Measurements from ENCODE around the gene ZNF526.

DNA sequence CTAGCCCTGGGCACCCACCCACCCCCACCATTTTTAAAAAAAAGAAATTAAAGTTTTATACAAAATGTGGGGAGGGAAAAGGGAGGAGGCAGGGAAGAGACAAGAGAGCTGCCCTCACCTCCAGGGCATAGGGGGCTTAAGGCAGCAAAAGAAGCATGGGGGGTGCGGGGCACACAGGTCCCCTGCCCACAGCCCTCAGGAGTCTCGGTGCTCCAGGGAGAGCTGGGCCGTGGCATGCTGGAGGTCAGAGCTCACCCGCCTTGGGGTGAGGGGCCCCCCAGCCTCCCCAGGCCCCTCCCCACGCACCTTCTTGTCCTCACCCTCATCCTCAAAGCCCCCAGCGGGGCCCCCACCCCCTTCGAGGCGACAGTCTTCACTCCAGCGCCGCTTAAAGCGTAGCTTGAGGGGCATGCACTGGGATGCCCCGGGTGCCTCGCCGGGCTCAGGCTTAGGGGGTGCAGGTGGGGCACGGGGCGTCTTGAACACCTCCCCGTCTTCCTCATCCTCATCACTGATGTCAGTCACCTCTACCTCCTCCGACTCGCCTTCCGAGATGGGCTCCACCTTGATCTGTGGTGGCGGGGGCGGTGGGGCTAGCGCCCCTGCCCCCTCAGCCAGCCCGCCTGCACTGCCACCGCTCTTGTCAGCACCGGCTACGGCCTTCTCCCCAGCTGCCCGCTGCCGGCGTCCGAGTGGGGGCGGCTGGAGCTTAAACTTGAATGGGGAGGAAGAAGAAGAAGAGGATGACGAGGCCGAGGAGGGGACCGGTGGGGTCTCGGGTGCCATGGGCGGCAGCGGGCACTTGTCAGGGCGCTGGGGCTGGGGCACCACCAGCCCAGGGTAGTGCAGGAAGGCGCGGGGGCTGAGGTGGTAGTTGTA lies 28.4 kb downstream of the ZNF526 start:
- TF ChIP-seq, protein P1, sequence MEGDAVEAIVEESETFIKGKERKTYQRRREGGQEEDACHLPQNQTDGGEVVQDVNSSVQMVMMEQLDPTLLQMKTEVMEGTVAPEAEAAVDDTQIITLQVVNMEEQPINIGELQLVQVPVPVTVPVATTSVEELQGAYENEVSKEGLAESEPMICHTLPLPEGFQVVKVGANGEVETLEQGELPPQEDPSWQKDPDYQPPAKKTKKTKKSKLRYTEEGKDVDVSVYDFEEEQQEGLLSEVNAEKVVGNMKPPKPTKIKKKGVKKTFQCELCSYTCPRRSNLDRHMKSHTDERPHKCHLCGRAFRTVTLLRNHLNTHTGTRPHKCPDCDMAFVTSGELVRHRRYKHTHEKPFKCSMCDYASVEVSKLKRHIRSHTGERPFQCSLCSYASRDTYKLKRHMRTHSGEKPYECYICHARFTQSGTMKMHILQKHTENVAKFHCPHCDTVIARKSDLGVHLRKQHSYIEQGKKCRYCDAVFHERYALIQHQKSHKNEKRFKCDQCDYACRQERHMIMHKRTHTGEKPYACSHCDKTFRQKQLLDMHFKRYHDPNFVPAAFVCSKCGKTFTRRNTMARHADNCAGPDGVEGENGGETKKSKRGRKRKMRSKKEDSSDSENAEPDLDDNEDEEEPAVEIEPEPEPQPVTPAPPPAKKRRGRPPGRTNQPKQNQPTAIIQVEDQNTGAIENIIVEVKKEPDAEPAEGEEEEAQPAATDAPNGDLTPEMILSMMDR (conservative IDR thresholded peaks at IDR 0.05; ENCODE audit: low read depth, low read length), result no peak
- TF ChIP-seq EZH2 (IDR thresholded peaks at IDR 0.05; ENCODE audit: borderline replicate concordance, low read depth, low read length, poor library complexity, severe bottlenecking), result no peak

All from A673 (cell line).